Measurements from ENCODE around the gene CDH4. TPM values are rescaled to one million over a fixed set of nuclear protein-coding genes. Genes with fewer than 3 reads are reported as not detected.

CDH4 gene
- total and polyA plus RNA-seq, 2 of the 8 experiments (the other 6 are each of a cell fraction or from before 2014, with no cell fraction given): 4.3 to 7.9 TPM

DNA sequence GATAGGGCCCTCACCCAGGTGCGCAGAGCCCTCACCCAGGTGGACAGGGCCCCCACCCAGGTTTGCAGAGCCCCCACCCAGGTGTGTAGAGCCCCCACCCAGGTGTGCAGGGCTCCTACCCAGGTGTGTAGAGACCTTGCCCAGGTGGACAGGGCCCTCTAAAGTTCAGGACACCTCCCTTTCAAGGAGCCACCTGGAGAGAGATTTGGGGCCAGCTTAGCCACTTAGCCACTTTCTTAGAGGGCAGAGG, 533.4 kb downstream of the CDH4 start:
- no peak overlapping the region for H3K14ac ChIP-seq (ENCODE audit: insufficient read length)
- H3K4ac ChIP-seq (replicated peaks; ENCODE audit: insufficient read length, low read depth, low read length): no peak overlapping the region
- H3K4me3 ChIP-seq (ENCODE audit: extremely low read depth in 1 of 4, insufficient read depth in 2 of 4, low read depth in 3 of 4, low read length in 4 of 4): no peak overlapping the region
- H3K79me2 ChIP-seq (ENCODE audit: control insufficient read depth in 1 of 2, insufficient read depth in 2 of 2, low read length in 2 of 2): no peaks in the 10 kb centered on the region
- no peak overlapping the region for H4K5ac ChIP-seq (ENCODE audit: insufficient read length, low read depth, low read length)
- no peaks in the 10 kb centered on the region for H3K36me3 ChIP-seq (ENCODE audit: control insufficient read depth in 2 of 4, insufficient read depth in 4 of 4, low read length in 3 of 4)
- no peak overlapping the region for H3K4me2 ChIP-seq (ENCODE audit: insufficient read depth in 1 of 2, low read depth in 2 of 2, low read length in 2 of 2)
- H3K4me1 ChIP-seq (replicated peaks in 1 of 4; ENCODE audit: control insufficient read depth in 3 of 4, insufficient read depth in 4 of 4, low read length in 3 of 4): no peaks in the 10 kb centered on the region; a peak in 1 of 7 replicates
- H3K23ac ChIP-seq (ENCODE audit: insufficient read length): no peak overlapping the region
- ChIA-PET CTCF (ENCODE audit: partially characterized antibody) (interaction anchor here (0.7 kb wide), 1 partner anchor 8 kb away, joined by 3 read pairs; no protein-coding TSS in a partner anchor), POLR2A (ENCODE audit: partially characterized antibody) (no interaction called here)
- H2AFZ ChIP-seq (ENCODE audit: low read length): no peak overlapping the region
- H2BK12ac ChIP-seq (ENCODE audit: low read depth, low read length): no peak overlapping the region
- H4K8ac ChIP-seq (ENCODE audit: extremely low read depth, insufficient read depth, low read length): no peak overlapping the region
- peaks cover 7% of the 10 kb centered on the region; the same call in 1 of the 2 replicates for H3K23me2 ChIP-seq (ENCODE audit: low read depth, low read length)
- H3K9ac ChIP-seq (replicated peaks in 1 of 4; ENCODE audit: extremely low read depth in 1 of 4, low read depth in 3 of 4, low read length in 3 of 4): no peak overlapping the region
- no peak overlapping the region for H3K18ac ChIP-seq (ENCODE audit: extremely low read depth, low read length)
- no peak for FAIRE-seq
- H2BK20ac ChIP-seq (ENCODE audit: low read length): no peak overlapping the region
- 83% methylated on average over 1 of the region's 1 CpG; no CpG with 5 or more reads in 1 of the 2 experiments for WGBS, 2 experiments (ENCODE audit: extremely low coverage in 1 of 2, insufficient coverage in 1 of 2, insufficient read length in 1 of 2, insufficient replicate concordance in 2 of 2, low coverage in 1 of 2, low lambda C conversion rate in 2 of 2, missing lambda C conversion rate in 1 of 2)
- no peaks in the 10 kb centered on the region for H3K79me1 ChIP-seq (ENCODE audit: low read depth, low read length)
- H2BK5ac ChIP-seq (ENCODE audit: low read depth, low read length): no peak overlapping the region
- no peak overlapping the region for H3K27ac ChIP-seq (ENCODE audit: low read depth, low read length)
- no peak overlapping the region for H2AK5ac ChIP-seq (ENCODE audit: low read depth, low read length)
- H4K91ac ChIP-seq (replicated peaks; ENCODE audit: insufficient read length, low read length): no peak overlapping the region
- no peak for TF ChIP-seq EP300 (IDR thresholded peaks at IDR 0.05; ENCODE audit: borderline replicate concordance in 1 of 2, low read depth in 2 of 2, low read length in 2 of 2)
- TF ChIP-seq EZH2 (IDR thresholded peaks at IDR 0.05; ENCODE audit: low read depth, low read length, severe bottlenecking): no peak
- TF ChIP-seq FOSL1 (IDR thresholded peaks at IDR 0.05; ENCODE audit: insufficient read depth, low read depth, low read length): no peak
- H4K20me1 ChIP-seq (replicated peaks in 1 of 2; ENCODE audit: control insufficient read depth in 1 of 2, insufficient read depth in 2 of 2, low read length in 2 of 2): peaks cover 0 to 8% of the 10 kb centered on the region in 2 experiments
- H3K56ac ChIP-seq (replicated peaks; ENCODE audit: insufficient read length, low read depth, low read length): no peak overlapping the region
- H2BK15ac ChIP-seq (ENCODE audit: low read length): no peak overlapping the region
- peaks cover 0 to 8% (median 0%) of the 10 kb centered on the region in 4 experiments; a peak in 3 of 7 replicates for H3K27me3 ChIP-seq (replicated peaks in 1 of 4; ENCODE audit: control insufficient read depth in 3 of 4, extremely low read depth in 1 of 4, insufficient read depth in 3 of 4, low read length in 3 of 4)
- H2BK120ac ChIP-seq (replicated peaks; ENCODE audit: low read depth, low read length): no peak overlapping the region
- no peaks in the 10 kb centered on the region for H3K9me3 ChIP-seq (ENCODE audit: insufficient read depth in 2 of 2, low read depth in 1 of 2, low read length in 1 of 2)
- no peak for DNase-seq (ENCODE audit: low read depth in 1 of 2, low spot score in 2 of 2)

Measured in H1 (cell line).